Chondrocyte (in vitro differentiated cells): ENCODE measurements around the gene OR4B1. TPM values are rescaled to one million over a fixed set of nuclear protein-coding genes. Genes with fewer than 3 reads are reported as not detected.

Source experiments
- DNase-seq: peaks from one replicate; pipeline ENCODE4 v3.0.0; 2021; ENCODE audit warnings: mixed read lengths, low spot score
- H3K27ac Mint-ChIP-seq: one replicate; pipeline ENCODE4 v1.8.0; 2021; ENCODE audit warnings: mild to moderate bottlenecking, moderate library complexity, mixed read lengths; ENCODE audit not compliant: unreplicated experiment
- H3K27me3 Mint-ChIP-seq: 2 replicates; pipeline ENCODE4 v1.8.0; 2021; ENCODE audit warnings: low read depth, mixed read lengths
- H3K36me3 Mint-ChIP-seq: 2 replicates; pipeline ENCODE4 v1.8.0; 2021; ENCODE audit warnings: low read depth, mixed read lengths
- H3K4me1 Mint-ChIP-seq: 2 replicates; pipeline ENCODE4 v1.8.0; 2021; ENCODE audit warnings: low read depth, mild to moderate bottlenecking, mixed read lengths
- H3K4me3 Mint-ChIP-seq: one replicate; pipeline ENCODE4 v1.8.0; 2021; ENCODE audit warnings: mild to moderate bottlenecking, moderate library complexity, mixed read lengths; ENCODE audit not compliant: unreplicated experiment
- H3K9me3 Mint-ChIP-seq: 2 replicates; pipeline ENCODE4 v1.8.0; 2021; ENCODE audit warnings: low read depth, mixed read lengths
- CTCF ChIP-seq: fragments of 200-600 bp; sonication (generic); IDR thresholded peaks from 2 replicates; pipeline ENCODE4 v1.5.0; 2021; ENCODE audit warnings: antibody characterized with exemption, mild to moderate bottlenecking, moderate library complexity
- total RNA-seq: library from RNA; stranded (reverse); gene quantifications from 3 replicates; pipeline ENCODE4 v1.2.1, GENCODE V29; 2021

The OR4B1 gene
- total RNA-seq, 1 donor from 2014 or later = not detected

GRCh38 chr11:48237727-48238126 is 21.1 kb downstream of the OR4B1 start:
- no peak for DNase-seq
- H3K27ac Mint-ChIP-seq = no peak overlapping the region
- H3K4me3 Mint-ChIP-seq = no peak overlapping the region
- no peaks in the 10 kb centered on the region for H3K4me1 Mint-ChIP-seq
- TF ChIP-seq CTCF = no peak
- no peaks in the 10 kb centered on the region for H3K36me3 Mint-ChIP-seq
- H3K27me3 Mint-ChIP-seq = peaks cover 11% of the 10 kb centered on the region
- peaks cover 11% of the 10 kb centered on the region for H3K9me3 Mint-ChIP-seq

- no peak for DNase-seq
- peaks cover 7% of the 10 kb centered on the region for H3K9me3 Mint-ChIP-seq
- no peaks in the 10 kb centered on the region for H3K4me1 Mint-ChIP-seq
- H3K36me3 Mint-ChIP-seq = no peaks in the 10 kb centered on the region
- no peak overlapping the region for H3K4me3 Mint-ChIP-seq
- peaks cover 11% of the 10 kb centered on the region for H3K27me3 Mint-ChIP-seq
- no peak for TF ChIP-seq CTCF
- H3K27ac Mint-ChIP-seq = no peak overlapping the region
Observed at GRCh38 chr11:48242501-48242900, 25.9 kb downstream of the OR4B1 start.

GRCh38 chr11:48244804-48245203 is 28.2 kb downstream of the OR4B1 start, which contains the start of gene OR4X2:
Gene OR4X2, plus strand, starts transcription at chr11:48245104. Its CDS starts 0 bp downstream, at chr11:48245104.
- no peak for DNase-seq
- Mint-ChIP-seq H3K4me3 (no peak within 1 kb of the TSS), H3K27ac (no peak within 1 kb of the TSS), H3K36me3 (no peaks in the 10 kb centered on the region), H3K4me1 (no peaks in the 10 kb centered on the region), H3K27me3 (peaks cover 6% of the 10 kb centered on the region), H3K9me3 (peaks cover 14% of the 10 kb centered on the region)
- no peak for TF ChIP-seq CTCF

- Mint-ChIP-seq H3K36me3 (no peaks in the 10 kb centered on the region), H3K4me1 (no peaks in the 10 kb centered on the region), H3K9me3 (peaks cover 11% of the 10 kb centered on the region), H3K27me3 (no peaks in the 10 kb centered on the region), H3K27ac (no peak overlapping the region), H3K4me3 (no peak overlapping the region)
- no peak for TF ChIP-seq CTCF
- DNase-seq = no peak
Observed at GRCh38 chr11:48248902-48249301, 32.3 kb downstream of the OR4B1 start.

GRCh38 chr11:48261600-48261999 is 45.0 kb downstream of the OR4B1 start:
- H3K4me3 Mint-ChIP-seq = no peak overlapping the region
- no peak overlapping the region for H3K27ac Mint-ChIP-seq
- no peaks in the 10 kb centered on the region for H3K9me3 Mint-ChIP-seq
- no peak for DNase-seq
- no peaks in the 10 kb centered on the region for H3K36me3 Mint-ChIP-seq
- H3K27me3 Mint-ChIP-seq = peaks cover 3% of the 10 kb centered on the region
- H3K4me1 Mint-ChIP-seq = no peaks in the 10 kb centered on the region
- no peak for TF ChIP-seq CTCF
